ENCODE measurements around the gene MAEA.

DNA sequence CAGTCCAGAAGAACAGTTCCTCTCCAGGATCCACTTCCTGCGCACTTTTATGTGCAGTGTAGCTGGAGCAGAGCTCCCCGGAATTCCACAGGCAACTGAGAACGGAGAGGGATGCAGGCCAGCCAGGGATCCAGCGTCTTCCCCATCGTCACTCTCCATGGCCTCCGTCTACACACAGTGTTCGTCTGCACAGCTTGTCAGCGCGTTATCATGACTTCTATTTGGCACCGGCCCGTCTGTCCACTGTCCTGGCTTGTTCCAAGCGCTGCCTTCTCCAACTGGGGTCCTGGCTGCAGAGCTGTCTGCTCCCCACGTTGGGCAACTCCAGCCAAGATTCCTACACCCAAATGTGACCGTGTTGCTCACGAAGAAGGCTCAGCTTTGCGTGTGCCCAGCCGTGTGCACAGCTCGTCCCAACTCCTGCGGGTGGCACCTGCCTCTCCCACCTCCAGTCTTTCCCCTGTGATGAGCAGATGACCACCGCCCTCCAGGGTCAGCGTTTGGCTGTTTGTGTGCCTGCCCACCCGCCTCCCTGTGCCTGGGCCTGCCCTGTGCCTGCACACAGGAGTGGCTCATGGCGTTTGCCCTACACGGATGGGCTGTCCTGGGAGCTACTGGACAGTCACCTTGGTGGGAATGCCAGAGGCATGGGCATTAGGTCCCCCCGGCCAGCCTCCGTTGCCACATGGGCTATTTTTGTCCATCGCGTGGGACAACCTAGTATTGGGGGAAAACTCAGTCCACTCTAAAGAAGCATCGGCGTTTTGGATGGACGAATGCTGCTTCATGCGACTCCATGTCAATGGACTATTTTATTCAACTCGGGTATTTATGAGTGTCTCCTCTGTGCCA lies 38.5 kb upstream of the MAEA start:
- TF ChIP-seq POLR2A (IDR thresholded peaks at IDR 0.05; ENCODE audit: extremely low read depth, insufficient read length) (no peak), MYC (IDR thresholded peaks at IDR 0.05; ENCODE audit: low read depth, low read length) (no peak)
- TF ChIP-seq, protein P1, sequence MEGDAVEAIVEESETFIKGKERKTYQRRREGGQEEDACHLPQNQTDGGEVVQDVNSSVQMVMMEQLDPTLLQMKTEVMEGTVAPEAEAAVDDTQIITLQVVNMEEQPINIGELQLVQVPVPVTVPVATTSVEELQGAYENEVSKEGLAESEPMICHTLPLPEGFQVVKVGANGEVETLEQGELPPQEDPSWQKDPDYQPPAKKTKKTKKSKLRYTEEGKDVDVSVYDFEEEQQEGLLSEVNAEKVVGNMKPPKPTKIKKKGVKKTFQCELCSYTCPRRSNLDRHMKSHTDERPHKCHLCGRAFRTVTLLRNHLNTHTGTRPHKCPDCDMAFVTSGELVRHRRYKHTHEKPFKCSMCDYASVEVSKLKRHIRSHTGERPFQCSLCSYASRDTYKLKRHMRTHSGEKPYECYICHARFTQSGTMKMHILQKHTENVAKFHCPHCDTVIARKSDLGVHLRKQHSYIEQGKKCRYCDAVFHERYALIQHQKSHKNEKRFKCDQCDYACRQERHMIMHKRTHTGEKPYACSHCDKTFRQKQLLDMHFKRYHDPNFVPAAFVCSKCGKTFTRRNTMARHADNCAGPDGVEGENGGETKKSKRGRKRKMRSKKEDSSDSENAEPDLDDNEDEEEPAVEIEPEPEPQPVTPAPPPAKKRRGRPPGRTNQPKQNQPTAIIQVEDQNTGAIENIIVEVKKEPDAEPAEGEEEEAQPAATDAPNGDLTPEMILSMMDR (IDR thresholded peaks at IDR 0.05; ENCODE audit: low read depth, low read length) = no peak
- TF ChIP-seq, protein P2, sequence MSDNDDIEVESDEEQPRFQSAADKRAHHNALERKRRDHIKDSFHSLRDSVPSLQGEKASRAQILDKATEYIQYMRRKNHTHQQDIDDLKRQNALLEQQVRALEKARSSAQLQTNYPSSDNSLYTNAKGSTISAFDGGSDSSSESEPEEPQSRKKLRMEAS (IDR thresholded peaks at IDR 0.05; ENCODE audit: low read depth, low read length) = no peak

Measured in NB4 (cell line).